NB4 (cell line): Measurements from ENCODE around the gene UGT1A7.

Experiments used
- CTCF ChIP-seq: IDR thresholded peaks from one replicate; pipeline ENCODE4 v1.5.1; 2012; ENCODE audit warnings: low read depth, low read length
- MYC ChIP-seq: IDR thresholded peaks from 2 replicates; pipeline ENCODE4 v1.6.1; 2011; ENCODE audit warnings: low read depth, low read length
- POLR2A ChIP-seq: IDR thresholded peaks from 2 replicates; pipeline ENCODE4 v1.6.1; 2011; ENCODE audit warnings: mild to moderate bottlenecking; ENCODE audit not compliant: insufficient read length; ENCODE audit errors: extremely low read depth

- TF ChIP-seq CTCF = no peak
- no peak for TF ChIP-seq MYC
- no peak for TF ChIP-seq POLR2A
Measured at GRCh38 chr2:233817995-233818638, 136.4 kb downstream of the UGT1A7 start.
